ENCODE data around the gene ANGPTL8. TPM values are rescaled to one million over a fixed set of nuclear protein-coding genes. Genes with fewer than 3 reads are reported as not detected.

The ANGPTL8 gene
- total RNA-seq, 1 experiment from 2014 or later: not detected

GRCh38 chr19:11264452-11265176 is 25.2 kb downstream of the ANGPTL8 start:
- DNase-seq (ENCODE audit: low spot score) (peak; percentile 70), ATAC-seq (peak; percentile 73)
- POLR2A ChIA-PET: interaction anchor here (0.6 to 1.0 kb wide), 2 partner anchors 22 to 985 kb away, joined by 3 to 5 read pairs; no protein-coding TSS in a partner anchor
- CTCF ChIA-PET: interaction anchor here (0.6 to 1.9 kb wide), 14 partner anchors 10 to 181 kb away, joined by 3 to 10 read pairs (median 4); partner anchors contain the start of genes KANK2, ODAD3 and SWSAP1
- H3K9me3 Mint-ChIP-seq: no peaks in the 10 kb centered on the region
- TF ChIP-seq ZNF671 (CRISPR knock-in tag; IDR thresholded peaks at IDR 0.05): no peak
- TF ChIP-seq, protein P1, sequence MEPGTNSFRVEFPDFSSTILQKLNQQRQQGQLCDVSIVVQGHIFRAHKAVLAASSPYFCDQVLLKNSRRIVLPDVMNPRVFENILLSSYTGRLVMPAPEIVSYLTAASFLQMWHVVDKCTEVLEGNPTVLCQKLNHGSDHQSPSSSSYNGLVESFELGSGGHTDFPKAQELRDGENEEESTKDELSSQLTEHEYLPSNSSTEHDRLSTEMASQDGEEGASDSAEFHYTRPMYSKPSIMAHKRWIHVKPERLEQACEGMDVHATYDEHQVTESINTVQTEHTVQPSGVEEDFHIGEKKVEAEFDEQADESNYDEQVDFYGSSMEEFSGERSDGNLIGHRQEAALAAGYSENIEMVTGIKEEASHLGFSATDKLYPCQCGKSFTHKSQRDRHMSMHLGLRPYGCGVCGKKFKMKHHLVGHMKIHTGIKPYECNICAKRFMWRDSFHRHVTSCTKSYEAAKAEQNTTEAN (CRISPR knock-in tag; IDR thresholded peaks at IDR 0.05): no peak
- TF ChIP-seq, protein P2, sequence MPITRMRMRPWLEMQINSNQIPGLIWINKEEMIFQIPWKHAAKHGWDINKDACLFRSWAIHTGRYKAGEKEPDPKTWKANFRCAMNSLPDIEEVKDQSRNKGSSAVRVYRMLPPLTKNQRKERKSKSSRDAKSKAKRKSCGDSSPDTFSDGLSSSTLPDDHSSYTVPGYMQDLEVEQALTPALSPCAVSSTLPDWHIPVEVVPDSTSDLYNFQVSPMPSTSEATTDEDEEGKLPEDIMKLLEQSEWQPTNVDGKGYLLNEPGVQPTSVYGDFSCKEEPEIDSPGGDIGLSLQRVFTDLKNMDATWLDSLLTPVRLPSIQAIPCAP (CRISPR knock-in tag; IDR thresholded peaks at IDR 0.05): no peak
- TF ChIP-seq, protein P3, sequence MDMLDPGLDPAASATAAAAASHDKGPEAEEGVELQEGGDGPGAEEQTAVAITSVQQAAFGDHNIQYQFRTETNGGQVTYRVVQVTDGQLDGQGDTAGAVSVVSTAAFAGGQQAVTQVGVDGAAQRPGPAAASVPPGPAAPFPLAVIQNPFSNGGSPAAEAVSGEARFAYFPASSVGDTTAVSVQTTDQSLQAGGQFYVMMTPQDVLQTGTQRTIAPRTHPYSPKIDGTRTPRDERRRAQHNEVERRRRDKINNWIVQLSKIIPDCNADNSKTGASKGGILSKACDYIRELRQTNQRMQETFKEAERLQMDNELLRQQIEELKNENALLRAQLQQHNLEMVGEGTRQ (CRISPR knock-in tag; IDR thresholded peaks at IDR 0.05): peak; percentile 79
- TF ChIP-seq FOXP1 (CRISPR knock-in tag; IDR thresholded peaks at IDR 0.05; ENCODE audit: borderline replicate concordance): peak; percentile 67; the same call in 1 of the 2 replicates
- no peak for TF ChIP-seq ZNF532 (CRISPR knock-in tag; IDR thresholded peaks at IDR 0.05; ENCODE audit: borderline replicate concordance)
- TF ChIP-seq GTF2I (CRISPR knock-in tag; conservative IDR thresholded peaks at IDR 0.05): 0 out of 2 replicates have a peak, but pooled peaks have one; percentile 7
- TF ChIP-seq, protein P4, sequence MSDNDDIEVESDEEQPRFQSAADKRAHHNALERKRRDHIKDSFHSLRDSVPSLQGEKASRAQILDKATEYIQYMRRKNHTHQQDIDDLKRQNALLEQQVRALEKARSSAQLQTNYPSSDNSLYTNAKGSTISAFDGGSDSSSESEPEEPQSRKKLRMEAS (CRISPR knock-in tag; IDR thresholded peaks at IDR 0.05): peak; percentile 71; the same call in 1 of the 2 replicates
- TF ChIP-seq NFYB (CRISPR knock-in tag; conservative IDR thresholded peaks at IDR 0.05; ENCODE audit: low read depth): peak; percentile 13; the same call in 1 of the 2 replicates
- TF ChIP-seq PRRX2 (CRISPR knock-in tag; IDR thresholded peaks at IDR 0.05): no peak
- TF ChIP-seq, protein P5, sequence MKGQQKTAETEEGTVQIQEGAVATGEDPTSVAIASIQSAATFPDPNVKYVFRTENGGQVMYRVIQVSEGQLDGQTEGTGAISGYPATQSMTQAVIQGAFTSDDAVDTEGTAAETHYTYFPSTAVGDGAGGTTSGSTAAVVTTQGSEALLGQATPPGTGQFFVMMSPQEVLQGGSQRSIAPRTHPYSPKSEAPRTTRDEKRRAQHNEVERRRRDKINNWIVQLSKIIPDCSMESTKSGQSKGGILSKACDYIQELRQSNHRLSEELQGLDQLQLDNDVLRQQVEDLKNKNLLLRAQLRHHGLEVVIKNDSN (CRISPR knock-in tag; IDR thresholded peaks at IDR 0.05): peak; percentile 70; the same call in 1 of the 2 replicates
- 0 out of 2 replicates have a peak, but pooled peaks have one; percentile 31 for TF ChIP-seq ETV6 (CRISPR knock-in tag; IDR thresholded peaks at IDR 0.05)
- TF ChIP-seq, protein P6, sequence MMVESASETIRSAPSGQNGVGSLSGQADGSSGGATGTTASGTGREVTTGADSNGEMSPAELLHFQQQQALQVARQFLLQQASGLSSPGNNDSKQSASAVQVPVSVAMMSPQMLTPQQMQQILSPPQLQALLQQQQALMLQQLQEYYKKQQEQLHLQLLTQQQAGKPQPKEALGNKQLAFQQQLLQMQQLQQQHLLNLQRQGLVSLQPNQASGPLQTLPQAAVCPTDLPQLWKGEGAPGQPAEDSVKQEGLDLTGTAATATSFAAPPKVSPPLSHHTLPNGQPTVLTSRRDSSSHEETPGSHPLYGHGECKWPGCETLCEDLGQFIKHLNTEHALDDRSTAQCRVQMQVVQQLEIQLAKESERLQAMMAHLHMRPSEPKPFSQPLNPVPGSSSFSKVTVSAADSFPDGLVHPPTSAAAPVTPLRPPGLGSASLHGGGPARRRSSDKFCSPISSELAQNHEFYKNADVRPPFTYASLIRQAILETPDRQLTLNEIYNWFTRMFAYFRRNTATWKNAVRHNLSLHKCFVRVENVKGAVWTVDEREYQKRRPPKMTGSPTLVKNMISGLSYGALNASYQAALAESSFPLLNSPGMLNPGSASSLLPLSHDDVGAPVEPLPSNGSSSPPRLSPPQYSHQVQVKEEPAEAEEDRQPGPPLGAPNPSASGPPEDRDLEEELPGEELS (CRISPR knock-in tag; IDR thresholded peaks at IDR 0.05): peak; percentile 86
- peak; percentile 35 for TF ChIP-seq GABPB1 (CRISPR knock-in tag; IDR thresholded peaks at IDR 0.05)
- TF ChIP-seq FOXK1 (CRISPR knock-in tag; IDR thresholded peaks at IDR 0.05): peak; percentile 57
- TF ChIP-seq ZNF232 (CRISPR knock-in tag; IDR thresholded peaks at IDR 0.05): 0 out of 2 replicates have a peak, but pooled peaks have one; percentile 46
- 0 out of 2 replicates have a peak, but pooled peaks have one; percentile 33 for TF ChIP-seq SP1 (CRISPR knock-in tag; conservative IDR thresholded peaks at IDR 0.05)
- peak; percentile 96 for TF ChIP-seq ZNF121 (CRISPR knock-in tag; IDR thresholded peaks at IDR 0.05)
- peak; percentile 20; the same call in 1 of the 2 replicates for TF ChIP-seq NFE2L1 (CRISPR knock-in tag; IDR thresholded peaks at IDR 0.05)
- H3K27ac Mint-ChIP-seq: peak overlapping the region; percentile 77
- H3K36me3 Mint-ChIP-seq: no peaks in the 10 kb centered on the region
- H3K4me3 Mint-ChIP-seq: no peak overlapping the region
- H3K27me3 Mint-ChIP-seq (ENCODE audit: low read depth): no peaks in the 10 kb centered on the region; the same call in 1 of the 2 replicates
- H3K4me1 Mint-ChIP-seq: peaks cover 18% of the 10 kb centered on the region
